H9 (cell line): ENCODE results near the gene ZBTB22. TPM values are rescaled to one million over a fixed set of nuclear protein-coding genes. Genes with fewer than 3 reads are reported as not detected.
A peak's percentile ranks its signal among the peaks of the same experiment; 100 is the strongest.

ENCODE experiments used
- DNase-seq: peaks from one replicate; pipeline ENCODE4 v3.0.0-alpha.2; 2017
- H2AFZ ChIP-seq: one replicate; pipeline ENCODE4 v1.6.1; 2013; ENCODE audit warnings: mild to moderate bottlenecking, low read length, control low read depth, moderate library complexity
- H2AK5ac ChIP-seq: 2 replicates; pipeline ENCODE4 v1.6.1; 2013; ENCODE audit warnings: low read length, control low read depth, mixed read lengths; ENCODE audit not compliant: insufficient read length
- H2BK120ac ChIP-seq: one replicate; pipeline ENCODE4 v1.6.1; 2013; ENCODE audit warnings: low read depth, mild to moderate bottlenecking, low read length, control low read depth, inconsistent platforms; ENCODE audit not compliant: poor library complexity, severe bottlenecking
- H2BK12ac ChIP-seq: 2 replicates; pipeline ENCODE4 v1.6.1; 2013; ENCODE audit warnings: low read length, control low read depth, mixed read lengths, low read depth; ENCODE audit not compliant: insufficient read length
- H2BK15ac ChIP-seq: 2 replicates; pipeline ENCODE4 v1.6.1; 2013; ENCODE audit warnings: low read depth, low read length, control low read depth
- H2BK20ac ChIP-seq: one replicate; pipeline ENCODE4 v1.6.1; 2013; ENCODE audit warnings: low read depth, mild to moderate bottlenecking, low read length, control low read depth, inconsistent platforms; ENCODE audit not compliant: poor library complexity, severe bottlenecking
- H2BK5ac ChIP-seq: 2 replicates; pipeline ENCODE4 v1.6.1; 2013; ENCODE audit warnings: low read length, control low read depth, mixed read lengths; ENCODE audit not compliant: insufficient read length
- H3K14ac ChIP-seq: 2 replicates; pipeline ENCODE4 v1.6.1; 2013; ENCODE audit warnings: low read length, control low read depth; ENCODE audit not compliant: insufficient read depth
- H3K18ac ChIP-seq: 2 replicates; pipeline ENCODE4 v1.6.1; 2013; ENCODE audit warnings: low read depth, mild to moderate bottlenecking, mixed read lengths, low read length, control low read depth; ENCODE audit not compliant: insufficient read length
- H3K23ac ChIP-seq: 2 replicates; pipeline ENCODE4 v1.6.1; 2013; ENCODE audit warnings: low read length, control low read depth, mixed read lengths, low read depth; ENCODE audit not compliant: insufficient read length
- H3K23me2 ChIP-seq: 2 replicates; pipeline ENCODE4 v1.6.1; 2013; ENCODE audit warnings: low read depth, mild to moderate bottlenecking, mixed read lengths, low read length, control low read depth; ENCODE audit not compliant: insufficient read length, poor library complexity, severe bottlenecking
- H3K27ac ChIP-seq: 2 replicates; pipeline ENCODE4 v1.5.1; 2013; ENCODE audit warnings: low read length, control low read depth, mixed read lengths, low read depth; ENCODE audit not compliant: insufficient read length
- H3K27me3 ChIP-seq: 2 replicates; pipeline ENCODE4 v1.6.1; 2013; ENCODE audit warnings: low read length, control low read depth, inconsistent platforms; ENCODE audit not compliant: insufficient read depth
- H3K4ac ChIP-seq: 2 replicates; pipeline ENCODE4 v1.6.1; 2013; ENCODE audit warnings: low read depth, mild to moderate bottlenecking, control low read depth, inconsistent platforms, low read length, moderate library complexity
- H3K4me1 ChIP-seq: 2 replicates; pipeline ENCODE4 v1.6.1; 2013; ENCODE audit warnings: low read length, control low read depth, inconsistent platforms; ENCODE audit not compliant: insufficient read depth
- H3K4me2 ChIP-seq: 2 replicates; pipeline ENCODE4 v1.6.1; 2013; ENCODE audit warnings: low read length, control low read depth, mixed read lengths; ENCODE audit not compliant: insufficient read length, insufficient read depth
- H3K56ac ChIP-seq: 2 replicates; pipeline ENCODE4 v1.6.1; 2013; ENCODE audit warnings: low read depth, mild to moderate bottlenecking, mixed read lengths, low read length, control low read depth; ENCODE audit not compliant: insufficient read length
- H3K79me1 ChIP-seq: 2 replicates; pipeline ENCODE4 v1.6.1; 2013; ENCODE audit warnings: low read depth, mild to moderate bottlenecking, moderate library complexity, low read length, control low read depth, inconsistent platforms; ENCODE audit not compliant: insufficient read depth, poor library complexity, severe bottlenecking
- H3K79me2 ChIP-seq: 2 replicates; pipeline ENCODE4 v1.6.1; 2013; ENCODE audit warnings: low read length, control low read depth, inconsistent platforms; ENCODE audit not compliant: insufficient read depth
- H3K9ac ChIP-seq: 2 replicates; pipeline ENCODE4 v1.6.1; 2013; ENCODE audit warnings: low read length, control low read depth, mixed read lengths; ENCODE audit not compliant: insufficient read length; ENCODE audit errors: extremely low read depth
- H3K9me3 ChIP-seq: one replicate; pipeline ENCODE4 v1.6.1; 2013; ENCODE audit warnings: low read depth, low read length, inconsistent platforms; ENCODE audit not compliant: control insufficient read depth
- H3T11ph ChIP-seq: one replicate; pipeline ENCODE4 v1.6.1; 2013; ENCODE audit warnings: mild to moderate bottlenecking, low read length, control low read depth, inconsistent platforms
- H4K20me1 ChIP-seq: one replicate; pipeline ENCODE4 v1.6.1; 2013; ENCODE audit not compliant: control insufficient read depth, insufficient read length, insufficient read depth
- H4K5ac ChIP-seq: 2 replicates; pipeline ENCODE4 v1.6.1; 2013; ENCODE audit warnings: low read depth, mild to moderate bottlenecking, mixed read lengths, low read length, control low read depth; ENCODE audit not compliant: insufficient read length
- H4K8ac ChIP-seq: replicated peaks from 2 replicates; pipeline ENCODE4 v1.6.1; 2013; ENCODE audit warnings: low read length, control low read depth, mixed read lengths, low read depth; ENCODE audit not compliant: insufficient read length
- H4K91ac ChIP-seq: 2 replicates; pipeline ENCODE4 v1.6.1; 2013; ENCODE audit warnings: low read depth, mild to moderate bottlenecking, moderate library complexity, mixed read lengths, low read length, control low read depth; ENCODE audit not compliant: insufficient read length
- H3K27ac Mint-ChIP-seq, 3 experiments: 2 replicates in 2 of 3; 3 replicates in 1 of 3; pipeline ENCODE4 v1.8.0; 2020 to 2021; ENCODE audit warnings: mixed read lengths in 3 of 3, mild to moderate bottlenecking in 1 of 3, moderate library complexity in 1 of 3
- H3K27me3 Mint-ChIP-seq: 2 replicates; pipeline ENCODE4 v1.8.0; 2021; ENCODE audit warnings: low read depth, mild to moderate bottlenecking, moderate library complexity, mixed read lengths
- H3K36me3 Mint-ChIP-seq, 3 experiments: 2 replicates in 2 of 3; 3 replicates in 1 of 3; pipeline ENCODE4 v1.8.0; 2020 to 2021; ENCODE audit warnings: low read depth in 3 of 3, mixed read lengths in 3 of 3; ENCODE audit not compliant: insufficient read depth in 1 of 3
- H3K4me1 Mint-ChIP-seq, 2 experiments: 2 replicates each; pipeline ENCODE4 v1.8.0; 2020; ENCODE audit warnings: mixed read lengths in 2 of 2
- H3K4me3 Mint-ChIP-seq, 2 experiments: 2 replicates in 1 of 2; 3 replicates in 1 of 2; pipeline ENCODE4 v1.8.0; 2020 to 2021; ENCODE audit warnings: mild to moderate bottlenecking in 2 of 2, mixed read lengths in 2 of 2, moderate library complexity in 1 of 2
- H3K9me3 Mint-ChIP-seq, 2 experiments: 2 replicates in 1 of 2; 3 replicates in 1 of 2; pipeline ENCODE4 v1.8.0; 2020; ENCODE audit warnings: mild to moderate bottlenecking in 2 of 2, mixed read lengths in 2 of 2, moderate library complexity in 1 of 2
- CTCF ChIP-seq: fragments of 200-600 bp; sonication (generic); conservative IDR thresholded peaks from 3 replicates; pipeline ENCODE4 v1.8.0; 2021; ENCODE audit warnings: antibody characterized with exemption, mild to moderate bottlenecking
- WGBS: extraction: QIAGEN DNeasy Blood & Tissue Kit; methylation state at CpG from one replicate; pipeline ENCODE4 v1.1.7; 2013; ENCODE audit warnings: missing lambda C conversion rate, low lambda C conversion rate, mixed read lengths; ENCODE audit not compliant: insufficient read length; ENCODE audit errors: extremely low coverage; 5-methylcytosine and 5-hydroxymethylcytosine counted together
- total RNA-seq: library from RNA; stranded (reverse); gene quantifications from 2 replicates; pipeline ENCODE4 v1.2.1, GENCODE V29; 2021

Gene ZBTB22
- total RNA-seq, 1 experiment from 2014 or later = 8.1 TPM

GRCh38 chr6:33288921-33289783 is 28.4 kb downstream of the ZBTB22 start, which contains the start of the genes PFDN6 and WDR46:
PFDN6 (plus strand) TSS chr6:33289601; CDS start chr6:33289857, 256 bp downstream.
WDR46 (minus strand) TSS chr6:33289239; CDS start chr6:33289170, 69 bp downstream.
- H2BK20ac ChIP-seq = no peak within 1 kb of the TSS
- H2BK12ac ChIP-seq = no peak within 1 kb of the TSS
- H3K14ac ChIP-seq = no peak within 1 kb of the TSS
- H3K4ac ChIP-seq = no peak within 1 kb of the TSS
- H2AFZ ChIP-seq = peak within 1 kb of the TSS; percentile 82
- H2BK15ac ChIP-seq = no peak within 1 kb of the TSS
- H4K5ac ChIP-seq = no peak within 1 kb of the TSS
- Mint-ChIP-seq H3K36me3 (peaks cover 31 to 75% (median 56%) of the 10 kb centered on the region in 3 experiments), H3K27me3 (no peaks in the 10 kb centered on the region; the same call in 1 of the 2 replicates), H3K27ac (peak within 1 kb of the TSS; percentile 88 to 98 (median 97)), H3K4me3 (peak within 1 kb of the TSS; percentile 99 to 100), H3K9me3 (no peaks in the 10 kb centered on the region), H3K4me1 (peaks cover 7 to 20% of the 10 kb centered on the region in 2 experiments)
- peaks cover 8% of the 10 kb centered on the region for H3K79me1 ChIP-seq
- no peak within 1 kb of the TSS for H2AK5ac ChIP-seq
- no CpG with 5 or more reads among the region's 43 CpGs for WGBS
- H3K79me2 ChIP-seq = peaks cover 7% of the 10 kb centered on the region; the same call in 1 of the 2 replicates
- no peak within 1 kb of the TSS for H2BK120ac ChIP-seq
- no peak within 1 kb of the TSS for H3K18ac ChIP-seq
- DNase-seq = peak; percentile 89
- H3K4me1 ChIP-seq = no peaks in the 10 kb centered on the region; the same call in 1 of the 2 replicates
- H3K27me3 ChIP-seq = no peaks in the 10 kb centered on the region
- TF ChIP-seq CTCF = no peak
- no peak within 1 kb of the TSS for H4K91ac ChIP-seq
- H3K9ac ChIP-seq = peak within 1 kb of the TSS; percentile 53
- peak within 1 kb of the TSS; percentile 74 for H3K4me2 ChIP-seq
- no peak within 1 kb of the TSS for H3K23ac ChIP-seq
- no peak within 1 kb of the TSS for H3K27ac ChIP-seq
- H4K8ac ChIP-seq = no peak within 1 kb of the TSS
- no peak within 1 kb of the TSS for H3K56ac ChIP-seq
- H4K20me1 ChIP-seq = no peaks in the 10 kb centered on the region
- H2BK5ac ChIP-seq = no peak within 1 kb of the TSS
- no peak within 1 kb of the TSS for H3T11ph ChIP-seq
- H3K9me3 ChIP-seq = no peaks in the 10 kb centered on the region
- peaks cover 12% of the 10 kb centered on the region for H3K23me2 ChIP-seq
